RCC 7860 (cell line): ENCODE results near the gene TBPL2.
"Not testable (repeated sequence)": the region's sequence is repeated elsewhere in the genome, so short reads cannot be mapped to it uniquely, and the experiment has no call there.

Experiments used
- DNase-seq: peaks from one replicate; pipeline ENCODE4 v3.0.0-alpha.2; 2015; ENCODE audit warnings: low spot score
- FAIRE-seq: peaks from 2 replicates; lab custom pipeline; 2012; peaks lifted over from hg19 to GRCh38; lab: Jason Lieb, UNC

TBPL2 gene

DNA sequence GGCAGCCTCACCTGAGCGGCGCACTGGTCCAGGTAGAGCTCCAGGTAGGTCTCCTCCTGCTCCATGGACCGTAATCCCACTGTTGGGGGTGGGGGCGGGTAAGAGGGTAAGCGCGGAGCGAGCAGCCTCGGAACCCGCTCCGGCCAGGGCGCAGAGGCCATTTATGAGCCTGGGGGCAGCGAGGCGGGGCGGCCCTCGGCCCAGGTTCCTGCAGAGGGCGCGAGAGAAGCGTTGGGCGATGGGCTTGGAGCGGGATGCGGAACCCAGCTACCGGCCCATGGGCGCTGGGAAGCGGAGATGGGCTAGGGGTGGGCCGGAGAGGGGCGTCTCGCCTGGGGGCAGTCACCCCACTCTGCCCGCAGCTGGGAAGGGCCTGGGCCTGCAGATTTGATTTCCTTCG lies at the start of gene TBPL2:
Gene TBPL2 (minus strand): TSS at position 232 of the 400 bp plus-strand sequence. CDS start 167 bp downstream, at position 65.
- FAIRE-seq (no peak), DNase-seq (no peak)

DNA sequence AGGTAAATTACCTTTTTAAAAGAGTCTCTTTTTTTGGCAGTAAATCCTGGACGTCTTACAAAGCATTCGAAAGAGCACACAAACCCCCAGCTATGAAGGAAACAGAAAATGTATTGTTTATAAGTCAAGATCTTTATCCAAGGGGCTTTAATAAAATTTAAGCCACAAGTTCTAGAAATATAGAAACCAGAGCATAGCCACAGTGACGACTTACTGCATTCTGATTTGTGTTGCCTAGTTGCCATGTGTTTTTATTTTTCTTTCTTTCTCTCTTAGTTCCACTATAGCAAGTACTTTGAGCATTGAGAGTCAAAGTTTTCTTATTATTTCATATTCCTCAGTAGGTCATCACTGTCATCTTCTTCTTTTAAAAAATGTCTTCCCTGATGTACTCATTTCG lies 47.8 kb upstream of the TBPL2 start:
- no peak for DNase-seq
- no peak for FAIRE-seq

DNA sequence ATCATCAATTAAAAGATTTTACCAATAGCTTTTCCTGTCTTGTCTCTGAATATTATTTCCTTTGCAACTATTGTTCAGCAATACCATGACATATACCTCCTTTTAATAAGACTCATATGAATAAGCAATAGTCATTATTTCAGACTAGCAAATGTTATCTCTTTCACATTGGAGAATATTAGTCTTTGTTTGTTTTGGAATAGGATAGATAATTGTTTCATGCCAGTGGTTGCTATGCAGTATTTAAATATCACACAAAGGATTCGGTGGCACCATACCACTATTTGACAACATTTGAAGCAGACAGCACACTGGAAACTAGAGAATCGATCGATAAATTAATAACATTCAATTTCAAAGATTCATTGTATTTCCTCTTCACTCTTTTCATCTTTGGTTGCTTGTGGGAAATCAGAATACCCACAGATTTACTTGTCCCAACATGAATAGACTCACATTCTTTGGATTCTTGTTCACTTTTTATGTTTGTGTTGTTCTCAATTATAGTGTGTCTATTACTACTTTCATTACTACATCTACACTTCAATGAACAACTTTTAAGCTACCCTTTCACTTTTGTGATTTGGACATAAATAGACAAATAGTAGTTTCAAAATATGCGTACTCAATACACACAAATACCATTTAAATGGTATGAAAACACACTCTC lies 42.7 kb upstream of the TBPL2 start:
- FAIRE-seq (no peak), DNase-seq (no peak)

DNA sequence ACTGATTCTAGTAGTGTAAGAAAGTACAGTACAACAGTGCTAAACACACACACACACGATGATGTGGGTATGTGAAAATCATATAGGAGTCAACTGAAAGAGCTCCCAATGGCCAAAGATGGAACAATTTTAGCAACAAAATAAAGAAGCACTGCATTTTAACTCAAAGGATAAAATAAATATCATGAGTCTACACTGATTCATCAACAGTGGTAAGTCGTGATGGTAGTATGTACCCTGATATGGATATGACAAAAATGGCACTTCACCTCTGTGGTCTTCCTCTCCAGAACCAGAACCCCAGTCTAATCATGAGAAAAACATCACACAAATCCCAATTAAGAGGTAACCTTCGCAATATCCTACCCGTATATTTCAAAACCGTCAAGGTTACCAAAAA lies 41.4 kb upstream of the TBPL2 start:
- FAIRE-seq = no peak
- no peak for DNase-seq

DNA sequence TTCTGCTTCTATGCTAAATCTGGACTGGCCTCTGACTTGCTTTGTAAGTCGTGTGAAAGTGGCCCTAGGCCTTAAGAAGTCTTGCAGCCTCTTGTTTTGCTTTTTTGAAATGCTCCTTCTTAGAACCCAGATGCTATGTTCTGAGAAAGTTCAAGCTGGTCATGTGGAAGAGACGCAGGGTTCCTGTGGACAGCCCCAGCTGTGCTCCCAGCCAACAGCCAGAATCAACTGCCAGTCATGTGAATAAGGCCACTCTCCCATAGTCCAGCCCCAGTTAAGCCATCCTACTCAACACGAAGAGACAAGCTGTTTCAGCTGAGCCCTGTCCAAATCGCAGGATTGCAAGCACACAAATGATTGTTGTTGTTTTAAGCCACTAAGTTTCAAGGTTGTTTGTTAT lies 37.3 kb upstream of the TBPL2 start:
- no peak for FAIRE-seq
- DNase-seq = no peak

DNA sequence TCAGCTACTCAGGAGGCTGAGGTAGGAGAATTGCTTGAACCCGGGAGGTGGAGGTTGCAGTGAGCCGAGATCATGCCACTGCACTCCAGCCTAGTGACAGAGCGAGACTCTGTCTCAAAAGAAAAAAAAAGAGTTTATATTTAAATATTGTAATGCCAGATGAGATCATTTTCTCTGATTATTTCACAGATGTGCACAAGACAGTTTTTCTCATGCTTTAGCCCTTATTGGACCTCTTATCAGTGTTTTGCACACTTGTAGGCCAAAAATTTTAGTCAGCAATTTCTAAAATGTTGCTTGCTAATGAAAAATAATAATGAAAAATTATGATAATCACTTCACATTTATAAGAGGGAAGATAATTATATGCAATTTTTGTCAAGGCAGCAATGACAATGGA lies 36.0 kb upstream of the TBPL2 start:
- not testable (repeated sequence) for FAIRE-seq, DNase-seq

DNA sequence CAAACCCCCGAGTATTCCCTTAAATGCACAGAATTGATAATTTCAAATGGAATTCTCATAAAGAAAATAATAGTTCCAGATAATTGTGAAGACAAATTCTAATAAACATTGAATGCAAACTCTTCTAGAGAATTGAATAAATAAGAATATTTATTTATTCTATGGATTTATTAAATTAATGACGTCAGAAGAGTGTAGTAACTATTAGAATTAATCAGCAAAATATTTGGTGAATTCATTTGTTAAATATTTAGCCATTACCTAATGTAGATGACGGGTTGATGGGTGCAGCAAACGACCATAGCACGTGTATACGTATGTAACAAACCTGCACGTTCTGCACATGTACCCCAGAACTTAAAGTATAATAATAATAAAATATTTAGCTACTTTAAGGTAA lies 33.4 kb upstream of the TBPL2 start:
- DNase-seq (no peak), FAIRE-seq (no peak)

DNA sequence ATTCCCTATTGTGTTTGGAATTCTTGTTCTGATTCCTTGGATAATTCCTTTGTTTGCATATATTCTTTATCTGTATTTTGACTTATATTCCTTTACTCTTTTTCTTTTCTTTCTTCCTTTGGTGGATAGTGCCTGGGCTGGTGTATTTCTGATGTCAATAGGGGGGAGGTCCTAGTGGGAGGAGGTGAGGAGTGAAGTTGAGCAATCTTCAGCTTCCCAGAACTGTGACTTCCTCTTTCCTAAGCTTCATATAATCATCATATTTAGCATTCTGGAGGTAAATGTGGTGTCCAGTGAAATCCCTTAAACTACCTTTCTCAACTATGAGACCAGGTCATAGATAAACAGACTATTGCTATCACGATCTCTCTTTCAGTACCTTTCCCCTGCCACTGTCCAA lies 29.6 kb upstream of the TBPL2 start:
- DNase-seq (no peak), FAIRE-seq (no peak)

DNA sequence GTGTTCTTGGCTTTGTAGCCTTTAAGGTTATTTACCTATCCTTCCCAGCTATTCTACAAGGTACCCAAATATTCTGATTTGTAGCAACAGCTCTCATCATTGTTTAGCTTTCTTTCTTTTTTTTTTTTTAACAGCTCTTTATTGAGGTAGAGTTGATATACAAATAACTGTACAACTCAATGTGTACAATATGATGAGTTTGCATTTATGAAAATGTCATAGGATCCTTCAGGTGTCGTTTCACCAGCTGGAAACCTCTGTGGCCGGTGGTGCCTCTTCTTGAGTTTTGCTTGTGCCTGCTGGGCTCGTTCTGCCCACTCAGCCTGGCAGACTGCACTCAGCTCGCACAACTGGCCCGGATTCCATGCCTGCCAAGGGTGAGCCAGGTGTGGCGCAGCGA lies 26.9 kb upstream of the TBPL2 start:
- FAIRE-seq = no peak

DNA sequence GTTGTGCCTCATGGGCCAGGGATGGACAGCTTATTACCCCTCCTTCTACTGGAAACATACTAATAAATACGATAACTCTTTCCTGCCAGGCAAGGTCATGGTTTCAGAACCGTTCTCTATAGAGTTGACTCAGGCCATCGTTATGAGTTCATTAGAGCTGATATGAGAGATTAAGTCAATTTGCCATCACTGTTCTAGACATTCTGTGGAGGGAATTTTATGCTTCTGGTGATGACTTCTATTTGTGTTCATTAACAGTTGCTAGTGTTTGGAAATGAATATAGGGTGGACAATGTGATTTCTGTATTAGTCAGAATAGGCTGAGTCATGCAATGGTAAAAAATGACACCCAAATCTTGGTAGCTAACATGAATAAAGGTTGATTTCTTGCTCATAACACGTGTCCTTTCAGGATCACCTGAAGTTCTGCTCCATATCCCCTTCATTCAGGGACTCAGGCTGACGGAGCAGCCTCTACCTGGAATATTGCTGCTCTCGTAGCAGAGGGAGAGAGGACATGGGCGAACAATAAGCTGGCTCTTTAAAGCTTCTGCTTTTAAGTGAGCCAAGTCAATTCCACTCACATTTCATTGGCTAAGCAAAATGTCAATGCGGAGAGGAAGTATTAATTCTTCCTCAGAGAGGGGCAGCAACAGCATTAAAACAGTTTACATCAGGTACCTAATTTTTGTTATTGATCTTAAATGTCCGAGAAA lies 18.5 kb upstream of the TBPL2 start:
- FAIRE-seq = no peak
- DNase-seq = peak; percentile 61

More for the DNA sequence above, 26.9 kb upstream of the TBPL2 start:
- no peak for DNase-seq

DNA sequence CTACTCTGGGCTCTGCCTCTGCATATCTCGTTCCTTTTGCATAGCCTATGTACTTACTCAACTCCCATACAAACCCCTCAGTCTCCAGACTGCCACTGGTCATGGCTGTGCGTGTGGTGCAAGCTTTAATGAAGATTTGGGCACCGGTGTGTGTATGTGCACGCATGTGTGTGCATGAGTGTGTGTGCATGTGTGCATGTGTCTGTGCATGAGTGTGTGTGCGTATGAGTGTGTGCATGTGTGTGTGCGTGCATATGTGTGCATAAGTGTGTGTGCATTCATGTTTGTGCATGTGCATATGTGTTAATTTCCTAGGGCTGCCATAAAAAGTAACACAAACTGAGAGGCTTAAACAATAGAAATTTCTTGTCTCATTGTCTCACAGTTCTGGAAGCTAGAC lies 17.1 kb upstream of the TBPL2 start:
- no peak for DNase-seq

DNA sequence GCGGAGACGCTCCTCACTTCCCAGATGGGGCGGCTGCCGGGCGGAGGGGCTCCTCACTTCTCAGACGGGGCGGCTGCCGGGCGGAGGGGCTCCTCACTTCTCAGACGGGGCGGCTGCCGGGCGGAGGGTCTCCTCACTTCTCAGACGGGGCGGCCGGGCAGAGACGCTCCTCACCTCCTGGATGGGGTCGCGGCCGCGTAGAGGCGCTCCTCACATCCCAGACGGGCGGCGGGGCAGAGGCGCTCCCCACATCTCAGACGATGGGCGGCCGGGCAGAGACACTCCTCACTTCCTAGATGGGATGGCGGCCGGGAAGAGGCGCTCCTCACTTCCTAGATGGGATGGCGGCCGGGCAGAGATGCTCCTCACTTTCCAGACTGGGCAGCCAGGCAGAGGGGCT lies 16.0 kb upstream of the TBPL2 start:
- FAIRE-seq, DNase-seq: not testable (repeated sequence)

More for the DNA sequence above, 17.1 kb upstream of the TBPL2 start:
- no peak for FAIRE-seq

DNA sequence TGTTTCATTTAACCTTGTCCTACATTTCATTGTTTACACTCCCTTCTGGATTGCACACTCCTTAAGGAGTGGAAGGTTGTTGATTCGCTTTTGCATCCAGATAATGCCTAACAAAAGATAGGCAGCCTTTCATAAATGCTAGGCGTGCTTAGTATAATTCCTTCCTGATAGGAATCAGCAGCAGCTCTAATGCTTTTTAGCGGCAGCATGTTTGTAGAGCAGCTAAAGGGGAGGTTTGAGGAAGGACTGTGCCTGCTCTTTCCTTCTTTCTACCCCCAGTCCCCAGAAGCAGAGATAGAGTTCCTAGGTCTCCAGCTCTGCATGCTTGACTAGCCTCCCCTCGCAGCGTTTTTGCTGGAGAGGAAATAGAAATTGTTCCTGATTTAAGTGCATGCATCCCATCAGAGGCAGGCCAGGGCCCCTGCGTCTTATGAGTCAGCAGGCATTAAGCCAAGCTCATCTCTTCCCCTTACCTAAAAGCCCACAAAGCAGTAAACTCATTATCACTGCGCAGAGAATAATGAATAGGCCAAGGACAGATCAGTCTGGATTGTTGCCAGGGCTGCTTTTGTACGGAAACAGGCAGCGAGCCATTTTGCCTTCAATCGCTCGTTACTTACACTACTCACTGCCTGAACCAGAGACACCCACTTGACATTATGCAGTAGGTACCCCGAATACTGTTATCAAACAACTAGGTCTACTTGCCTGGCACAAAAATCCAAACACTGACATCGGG lies 14.0 kb upstream of the TBPL2 start:
- FAIRE-seq = peak; percentile 60
- peak; percentile 66 for DNase-seq

DNA sequence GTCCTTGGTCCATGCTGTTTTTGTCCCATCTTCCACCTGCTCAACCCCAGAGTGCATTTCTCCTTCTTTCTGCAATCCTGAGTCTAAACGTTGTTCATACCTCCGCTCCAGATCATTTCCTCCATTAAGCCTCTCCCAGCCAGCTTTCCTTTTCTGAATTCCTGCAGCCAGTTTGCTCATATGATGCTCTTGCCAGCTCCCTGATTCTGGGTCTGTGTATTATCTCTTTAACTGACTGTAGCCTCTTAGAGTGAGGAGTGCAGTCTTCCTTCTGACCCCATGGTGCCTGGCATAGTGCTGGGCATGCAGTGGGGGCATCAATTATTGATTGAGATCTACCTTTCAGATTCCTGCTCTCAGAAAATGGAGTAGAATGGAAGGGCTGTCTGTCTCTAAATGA lies 11.5 kb upstream of the TBPL2 start:
- FAIRE-seq = no peak
- no peak for DNase-seq

DNA sequence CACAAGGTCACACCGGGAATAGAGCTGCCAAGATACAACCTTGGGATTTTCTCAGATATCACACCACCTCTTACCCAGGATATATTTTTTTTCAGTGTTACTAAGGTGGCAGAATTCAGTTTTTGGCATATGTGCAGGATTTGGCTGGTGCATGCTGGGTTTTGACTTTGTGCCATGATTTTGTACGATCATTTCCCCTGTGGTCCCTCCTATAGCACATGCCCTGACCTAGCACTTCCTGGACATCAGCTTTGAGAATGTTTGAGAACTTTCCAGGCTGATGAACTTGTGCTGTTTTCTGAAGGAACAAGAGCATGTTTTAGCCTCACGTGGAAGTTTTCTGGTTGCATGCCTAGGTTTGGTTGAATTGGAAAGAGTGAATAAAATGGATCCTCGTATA lies 11.0 kb upstream of the TBPL2 start:
- no peak for DNase-seq

DNA sequence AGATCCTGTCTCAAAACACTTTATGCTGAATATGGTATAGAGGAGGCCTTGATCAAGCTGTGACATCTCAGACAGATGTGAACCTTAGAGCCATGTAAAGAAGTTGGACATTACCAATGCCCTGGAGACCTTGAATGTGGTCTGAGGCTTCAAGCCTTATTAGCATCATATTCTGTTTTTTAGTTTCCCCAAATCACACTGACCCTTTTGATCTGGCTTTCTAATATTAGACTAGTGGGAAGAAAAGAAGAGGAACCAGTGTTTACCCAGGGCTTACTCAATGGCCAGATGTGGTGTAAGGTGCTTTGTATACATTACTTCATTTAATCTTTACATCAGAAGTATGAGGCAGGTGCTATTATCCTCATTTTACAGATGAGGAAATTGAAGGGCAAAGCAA lies 10.6 kb upstream of the TBPL2 start:
- DNase-seq (no peak), FAIRE-seq (no peak)

More for the DNA sequence above, 11.0 kb upstream of the TBPL2 start:
- FAIRE-seq = no peak

DNA sequence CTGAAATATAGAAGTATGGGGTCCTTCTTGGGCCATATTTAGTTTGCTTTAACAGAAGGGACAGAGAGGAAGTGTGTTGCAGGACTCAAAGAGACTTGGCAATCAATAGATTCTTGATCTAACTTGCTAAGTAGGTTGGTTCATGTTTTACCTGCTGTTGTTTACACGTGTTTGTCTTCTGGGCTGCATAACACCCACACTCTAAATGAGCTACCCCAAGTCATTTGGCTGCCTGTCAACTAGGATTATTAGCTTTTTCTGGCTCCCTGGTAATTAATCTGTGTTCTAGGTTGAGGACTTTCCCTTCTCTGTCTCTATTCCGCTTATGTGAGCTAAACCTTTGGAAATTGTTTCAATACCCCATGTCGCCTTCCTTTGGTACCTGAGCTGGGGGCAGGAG lies 10.1 kb upstream of the TBPL2 start:
- FAIRE-seq (no peak), DNase-seq (no peak)

DNA sequence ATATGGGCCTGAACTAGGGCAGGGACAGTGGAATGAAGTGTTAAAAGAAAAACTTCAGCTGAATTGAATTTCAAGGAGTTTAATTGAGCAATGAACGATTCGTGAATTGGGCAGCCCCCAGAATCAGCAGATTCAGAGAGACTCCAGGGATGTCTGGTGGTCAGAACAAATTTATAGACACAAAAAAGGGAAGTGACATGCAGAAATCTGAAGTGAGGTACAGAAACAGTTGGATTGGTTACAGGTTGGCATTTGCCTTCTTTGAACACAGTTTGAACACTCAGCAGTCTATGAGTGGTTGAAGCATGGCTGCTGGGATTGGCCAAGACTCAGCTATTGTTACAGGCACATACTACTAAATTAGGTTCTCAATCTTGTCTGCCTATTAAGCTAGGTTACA lies 9.7 kb upstream of the TBPL2 start:
- FAIRE-seq (no peak), DNase-seq (no peak)

DNA sequence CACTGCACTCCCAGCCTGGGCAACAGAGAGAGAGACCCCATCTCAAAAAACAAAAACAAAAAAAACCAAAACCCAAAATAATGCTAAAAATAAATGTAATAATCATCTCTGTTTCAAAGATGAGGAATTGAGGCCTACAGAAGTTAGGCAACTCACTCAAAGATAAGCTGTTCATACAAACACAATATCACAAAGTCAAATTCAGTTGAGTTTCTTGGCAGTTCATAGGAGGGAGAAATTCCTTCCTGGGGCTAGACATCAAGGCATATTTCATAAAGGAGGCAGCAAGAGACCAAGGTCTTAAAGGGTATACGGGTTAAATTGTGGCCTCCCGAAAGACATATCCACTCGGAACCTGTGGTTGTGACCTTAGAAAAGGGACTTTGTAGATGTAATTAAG lies 8.7 kb upstream of the TBPL2 start:
- DNase-seq = no peak

DNA sequence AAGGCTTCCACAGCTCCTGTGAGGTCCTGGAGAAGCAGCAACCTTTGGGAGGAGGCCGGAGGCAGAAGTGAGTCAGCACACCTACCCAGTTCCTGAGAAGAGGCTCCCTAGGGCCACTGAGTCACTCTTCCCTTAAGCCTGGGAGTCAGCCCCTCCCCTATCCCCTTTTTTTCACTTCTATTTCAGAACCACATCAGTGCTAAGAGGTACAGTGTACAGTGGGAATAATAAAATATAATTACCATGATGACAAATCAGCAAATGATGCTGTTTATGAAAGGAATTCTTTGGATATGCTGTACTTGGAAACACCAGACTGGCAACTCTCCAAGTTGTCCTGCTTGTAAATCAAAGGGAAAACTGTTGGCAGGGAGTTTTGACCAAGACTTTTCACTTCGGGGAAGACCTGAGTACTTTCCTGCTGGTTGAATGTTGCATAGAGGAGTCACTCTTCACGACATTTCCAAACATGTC lies 7.8 kb upstream of the TBPL2 start:
- DNase-seq (peak; percentile 83), FAIRE-seq (peak; percentile 70)

More for the DNA sequence above, 8.7 kb upstream of the TBPL2 start:
- no peak for FAIRE-seq

DNA sequence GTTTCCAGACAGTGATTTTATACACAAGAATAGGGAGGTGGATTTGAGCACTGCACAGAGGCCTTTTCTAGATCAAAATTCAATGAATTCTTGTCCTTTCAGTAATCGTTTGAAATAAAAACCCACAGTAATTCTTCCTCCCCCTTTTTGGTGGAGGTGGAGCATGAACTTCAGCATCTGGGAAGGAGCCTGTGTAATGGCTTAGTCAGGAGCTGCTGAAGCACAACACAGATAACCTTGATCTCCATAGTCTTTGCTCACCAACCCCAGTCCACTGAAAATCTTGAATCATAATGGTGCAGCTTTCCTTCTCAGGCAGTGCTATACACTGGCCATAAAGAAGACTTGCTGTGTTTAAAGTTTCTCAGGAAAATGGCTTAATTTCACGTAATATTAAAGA lies 6.4 kb upstream of the TBPL2 start:
- peak; percentile 68 for FAIRE-seq
- peak; percentile 73 for DNase-seq
